GM18951 (cell line): Measurements from ENCODE around the gene FXYD3.

Source experiments
- POLR2A ChIP-seq: IDR thresholded peaks from 4 replicates; pipeline ENCODE4 v1.6.1; 2011; ENCODE audit warnings: mild to moderate bottlenecking; ENCODE audit not compliant: insufficient read length, insufficient read depth; ENCODE audit errors: extremely low read depth
- in situ Hi-C: fragments of 300-500 bp; cut with MboI; formaldehyde crosslinking; loops from one replicate; pipeline ENCODE4 v1.12.0; 2022; ENCODE audit warnings: low sequenced_read_pairs, mixed read lengths, inconsistent platforms; ENCODE audit not compliant: unreplicated experiment

The FXYD3 gene

GRCh38 chr19:35118268-35119020 lies 2.8 kb downstream of the FXYD3 start:
- in situ Hi-C loops: no loop called here
- no peak for TF ChIP-seq POLR2A

GRCh38 chr19:35119091-35119490 lies 3.5 kb downstream of the FXYD3 start:
- in situ Hi-C loops: no loop called here
- no peak for TF ChIP-seq POLR2A

GRCh38 chr19:35119578-35120155 lies 4.0 kb downstream of the FXYD3 start:
- no peak for TF ChIP-seq POLR2A
- in situ Hi-C loops: no loop called here

GRCh38 chr19:35120492-35120891 lies 4.9 kb downstream of the FXYD3 start:
- TF ChIP-seq POLR2A: no peak
- in situ Hi-C loops: no loop called here

GRCh38 chr19:35120898-35121297 lies 5.3 kb downstream of the FXYD3 start:
- TF ChIP-seq POLR2A: no peak
- in situ Hi-C loops: no loop called here

GRCh38 chr19:35122687-35123551 lies 7.3 kb downstream of the FXYD3 start:
- in situ Hi-C loops: no loop called here
- TF ChIP-seq POLR2A: no peak

GRCh38 chr19:35123573-35123972 lies 8.0 kb downstream of the FXYD3 start:
- in situ Hi-C loops: no loop called here
- TF ChIP-seq POLR2A: no peak

- in situ Hi-C loops: no loop called here
- peak; percentile 78 for TF ChIP-seq POLR2A
Measured at GRCh38 chr19:35124098-35125060, 8.8 kb downstream of the FXYD3 start.

GRCh38 chr19:35125270-35125717 lies 9.7 kb downstream of the FXYD3 start:
- no peak for TF ChIP-seq POLR2A
- in situ Hi-C loops: no loop called here

GRCh38 chr19:35125749-35126623 lies 10.4 kb downstream of the FXYD3 start:
- in situ Hi-C loops: no loop called here
- TF ChIP-seq POLR2A: no peak

GRCh38 chr19:35126624-35126959 lies 11.0 kb downstream of the FXYD3 start:
- TF ChIP-seq POLR2A: no peak
- in situ Hi-C loops: no loop called here

GRCh38 chr19:35127871-35128270 lies 12.2 kb downstream of the FXYD3 start:
- no peak for TF ChIP-seq POLR2A
- in situ Hi-C loops: no loop called here
